ENCODE data around the gene ARHGAP8.
"Not testable (repeated sequence)": the region's sequence is repeated elsewhere in the genome, so short reads cannot be mapped to it uniquely, and the experiment has no call there.

DNA sequence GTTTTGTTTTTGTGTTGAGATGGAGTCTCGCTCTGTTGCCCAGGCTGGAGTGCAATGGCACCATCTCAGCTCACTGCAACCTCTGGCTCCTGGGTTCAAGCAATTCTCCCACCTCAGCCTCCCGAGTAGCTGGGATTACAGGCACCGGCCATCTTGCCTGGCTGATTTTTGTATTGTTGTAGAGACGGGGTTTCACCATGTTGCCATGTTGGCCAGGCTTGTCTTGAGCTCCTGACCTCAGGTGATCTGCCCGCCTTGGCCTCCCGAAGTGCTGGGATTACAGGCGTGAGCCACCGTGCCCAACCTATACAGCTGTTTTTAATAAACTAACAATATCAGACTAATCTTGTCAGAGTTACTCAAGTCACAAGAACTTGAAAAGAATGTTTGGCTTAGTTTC is 102.3 kb downstream of the ARHGAP8 start:
- TF ChIP-seq, protein P1, sequence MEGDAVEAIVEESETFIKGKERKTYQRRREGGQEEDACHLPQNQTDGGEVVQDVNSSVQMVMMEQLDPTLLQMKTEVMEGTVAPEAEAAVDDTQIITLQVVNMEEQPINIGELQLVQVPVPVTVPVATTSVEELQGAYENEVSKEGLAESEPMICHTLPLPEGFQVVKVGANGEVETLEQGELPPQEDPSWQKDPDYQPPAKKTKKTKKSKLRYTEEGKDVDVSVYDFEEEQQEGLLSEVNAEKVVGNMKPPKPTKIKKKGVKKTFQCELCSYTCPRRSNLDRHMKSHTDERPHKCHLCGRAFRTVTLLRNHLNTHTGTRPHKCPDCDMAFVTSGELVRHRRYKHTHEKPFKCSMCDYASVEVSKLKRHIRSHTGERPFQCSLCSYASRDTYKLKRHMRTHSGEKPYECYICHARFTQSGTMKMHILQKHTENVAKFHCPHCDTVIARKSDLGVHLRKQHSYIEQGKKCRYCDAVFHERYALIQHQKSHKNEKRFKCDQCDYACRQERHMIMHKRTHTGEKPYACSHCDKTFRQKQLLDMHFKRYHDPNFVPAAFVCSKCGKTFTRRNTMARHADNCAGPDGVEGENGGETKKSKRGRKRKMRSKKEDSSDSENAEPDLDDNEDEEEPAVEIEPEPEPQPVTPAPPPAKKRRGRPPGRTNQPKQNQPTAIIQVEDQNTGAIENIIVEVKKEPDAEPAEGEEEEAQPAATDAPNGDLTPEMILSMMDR (IDR thresholded peaks at IDR 0.05): not testable (repeated sequence)
- not testable (repeated sequence) for TF ChIP-seq POLR2A (IDR thresholded peaks at IDR 0.05)
